Liver (tissue), 9 donors: ENCODE data around the gene TGM4. TPM values are rescaled to one million over a fixed set of nuclear protein-coding genes. Genes with fewer than 3 reads are reported as not detected.

Experiments used
- DNase-seq: peaks from one replicate; pipeline ENCODE4 v3.0.0-alpha.2; 2017; ENCODE audit warnings: low spot score
- H3K27ac ChIP-seq, 2 donors: one replicate each; pipeline ENCODE4 v1.7.0; 2013; ENCODE audit warnings: inconsistent platforms in 2 of 2, low read length in 2 of 2, control low read depth in 1 of 2, low read depth in 1 of 2, mild to moderate bottlenecking in 1 of 2
- H3K27me3 ChIP-seq, 4 donors: one replicate each; pipeline versions ENCODE4 v1.6.1 to v1.7.0; 2013; ENCODE audit warnings: low read length in 3 of 4, inconsistent platforms in 1 of 4, mild to moderate bottlenecking in 1 of 4, moderate library complexity in 1 of 4; ENCODE audit not compliant: control insufficient read depth in 4 of 4, insufficient read depth in 4 of 4
- H3K36me3 ChIP-seq, 4 donors: one replicate each; pipeline versions ENCODE4 v1.6.1 to v1.7.0; 2013; ENCODE audit warnings: low read length in 3 of 4, mild to moderate bottlenecking in 3 of 4, low read depth in 1 of 4, moderate library complexity in 1 of 4; ENCODE audit not compliant: control insufficient read depth in 4 of 4, insufficient read depth in 3 of 4
- H3K4me1 ChIP-seq, 4 donors: one replicate each; pipeline versions ENCODE4 v1.6.1 to v1.7.0; 2013; ENCODE audit warnings: low read length in 3 of 4, mild to moderate bottlenecking in 3 of 4, moderate library complexity in 1 of 4; ENCODE audit not compliant: control insufficient read depth in 4 of 4, insufficient read depth in 4 of 4
- H3K4me3 ChIP-seq, 3 donors: one replicate each; pipeline versions ENCODE4 v1.6.1 to v1.7.0; 2013; ENCODE audit warnings: low read length in 3 of 3, control low read depth in 1 of 3, low read depth in 1 of 3, mild to moderate bottlenecking in 1 of 3
- H3K9ac ChIP-seq, 2 donors: one replicate each; pipeline ENCODE4 v1.7.0; 2013; ENCODE audit warnings: low read length in 2 of 2, mild to moderate bottlenecking in 2 of 2, moderate library complexity in 2 of 2, control low read depth in 1 of 2, low read depth in 1 of 2
- H3K9me3 ChIP-seq, 4 donors: one replicate each; pipeline versions ENCODE4 v1.6.1 to v1.7.0; 2013; ENCODE audit warnings: low read length in 3 of 4; ENCODE audit not compliant: control insufficient read depth in 4 of 4
- ATF3 ChIP-seq: IDR thresholded peaks from 2 replicates; pipeline ENCODE4 v1.6.1; 2016; ENCODE audit warnings: antibody characterized with exemption
- CTCF ChIP-seq: fragments of 150-350 bp; IDR thresholded peaks from 2 replicates; pipeline ENCODE4 v1.5.1; 2017; ENCODE audit warnings: improper control_type of control experiment, low read depth, low read length; ENCODE audit not compliant: missing input control
- EGR1 ChIP-seq, 2 donors: IDR thresholded peaks; 2 replicates each; pipeline ENCODE4 v1.6.1; 2016 to 2018; ENCODE audit warnings: antibody characterized with exemption in 2 of 2, low read depth in 2 of 2
- FOXA1 ChIP-seq: IDR thresholded peaks from 2 replicates; pipeline ENCODE4 v1.6.1; 2016; ENCODE audit warnings: antibody characterized with exemption
- FOXA2 ChIP-seq: IDR thresholded peaks from 2 replicates; pipeline ENCODE4 v1.6.1; 2016; ENCODE audit warnings: antibody characterized with exemption
- GABPA ChIP-seq, 2 donors: IDR thresholded peaks in 1 of 2; conservative IDR thresholded peaks in 1 of 2; 2 replicates each; pipeline ENCODE4 v1.6.1; 2016; ENCODE audit warnings: antibody characterized with exemption in 2 of 2, mild to moderate bottlenecking in 1 of 2, moderate library complexity in 1 of 2
- HNF4A ChIP-seq, 2 donors: conservative IDR thresholded peaks; 2 replicates each; pipeline ENCODE4 v1.6.1; 2016; ENCODE audit warnings: antibody characterized with exemption in 2 of 2, mild to moderate bottlenecking in 2 of 2
- JUND ChIP-seq, 2 donors: IDR thresholded peaks; 2 replicates each; pipeline ENCODE4 v1.6.1; 2016; ENCODE audit warnings: antibody characterized with exemption in 2 of 2
- MAX ChIP-seq: IDR thresholded peaks from 2 replicates; pipeline ENCODE4 v1.6.1; 2016; ENCODE audit warnings: antibody characterized with exemption
- NR2F2 ChIP-seq: IDR thresholded peaks from 2 replicates; pipeline ENCODE4 v1.6.1; 2016; ENCODE audit warnings: antibody characterized with exemption
- RAD21 ChIP-seq, 2 donors: IDR thresholded peaks; 2 replicates each; pipeline ENCODE4 v1.6.1; 2016; ENCODE audit warnings: antibody characterized with exemption in 2 of 2, mild to moderate bottlenecking in 2 of 2
- RXRA ChIP-seq, 2 donors: IDR thresholded peaks; 2 replicates each; pipeline ENCODE4 v1.6.1; 2017 to 2018; ENCODE audit warnings: antibody characterized with exemption in 2 of 2, mild to moderate bottlenecking in 1 of 2
- SP1 ChIP-seq: IDR thresholded peaks from 2 replicates; pipeline ENCODE4 v1.6.1; 2018; ENCODE audit warnings: antibody characterized with exemption, mild to moderate bottlenecking
- TAF1 ChIP-seq: conservative IDR thresholded peaks from 2 replicates; pipeline ENCODE4 v1.6.1; 2016; ENCODE audit warnings: antibody characterized with exemption, mild to moderate bottlenecking
- YY1 ChIP-seq: IDR thresholded peaks from 2 replicates; pipeline ENCODE4 v1.6.1; 2016; ENCODE audit warnings: antibody characterized with exemption, mild to moderate bottlenecking
- ZBTB33 ChIP-seq: IDR thresholded peaks from 2 replicates; pipeline ENCODE4 v1.6.1; 2016; ENCODE audit warnings: antibody characterized with exemption
- WGBS: extraction: QIAGEN DNeasy Blood & Tissue Kit; methylation state at CpG from one replicate; pipeline ENCODE4 v1.1.7; 2013; 5-methylcytosine and 5-hydroxymethylcytosine counted together
- polyA plus RNA-seq, 2 donors: library from polyadenylated mRNA; stranded (reverse) in 1 of 2; unstranded in 1 of 2; fragments of 200-250 nt in 1 of 2; fragments of >200 nt in 1 of 2; fragmentation: Nextera tagmentation in 1 of 2; extraction: Ambion mirVana in 1 of 2; gene quantifications; one replicate each; pipeline versions ENCODE4 v1.2.1 to v1.2.3, GENCODE V29; 2013 to 2015
- total RNA-seq, 2 donors: library from RNA; depleted of rRNA; stranded (reverse); fragments of >200 nt; gene quantifications; one replicate each; pipeline ENCODE4 v1.2.3, GENCODE V29; 2014
- donor health status: healthy.
- donor health status: healthy.
- donor health status: healthy.
- donor health status: healthy.
- donor health status: healthy.

The TGM4 gene
- total and polyA plus RNA-seq, 4 donors, result not detected

GRCh38 chr3:44907612-44908011 is 33.2 kb downstream of the TGM4 start:
- Histone ChIP-seq H3K4me1 (no peaks in the 10 kb centered on the region), H3K36me3 (no peaks in the 10 kb centered on the region), H3K27ac (no peak overlapping the region), H3K27me3 (peaks cover 0 to 2% (median 0%) of the 10 kb centered on the region in 4 donors), H3K9me3 (peaks cover 0 to 10% (median 3%) of the 10 kb centered on the region in 4 donors), H3K9ac (no peak overlapping the region), H3K4me3 (no peak overlapping the region)
- 80% methylated on average over 4 of the region's 4 CpGs for WGBS
- TF ChIP-seq CTCF (no peak), JUND (IDR thresholded peaks at IDR 0.05) (no peak), TAF1 (no peak), GABPA (IDR thresholded peaks at IDR 0.05 in 1 of 2, conservative IDR thresholded peaks at IDR 0.05 in 1 of 2) (no peak), FOXA2 (no peak), ATF3 (no peak), HNF4A (conservative IDR thresholded peaks at IDR 0.05) (no peak), MAX (no peak)
- DNase-seq, result no peak

GRCh38 chr3:44909063-44909462 is 34.7 kb downstream of the TGM4 start:
- no peak for TF ChIP-seq FOXA1
- H3K27me3 ChIP-seq, result peaks cover 0 to 2% (median 0%) of the 10 kb centered on the region in 4 donors
- peaks cover 0 to 10% (median 3%) of the 10 kb centered on the region in 4 donors for H3K9me3 ChIP-seq
- no peaks in the 10 kb centered on the region for H3K36me3 ChIP-seq
- no peak overlapping the region for H3K27ac ChIP-seq
- no peak overlapping the region for H3K4me3 ChIP-seq
- no peak overlapping the region for H3K9ac ChIP-seq
- 46% methylated on average over 2 of the region's 2 CpGs for WGBS
- no peak for DNase-seq
- H3K4me1 ChIP-seq, result no peaks in the 10 kb centered on the region

- Histone ChIP-seq H3K27ac (no peak overlapping the region), H3K4me1 (no peaks in the 10 kb centered on the region), H3K27me3 (peaks cover 0 to 2% (median 0%) of the 10 kb centered on the region in 4 donors), H3K36me3 (no peaks in the 10 kb centered on the region), H3K9me3 (peaks cover 0 to 10% (median 3%) of the 10 kb centered on the region in 4 donors), H3K9ac (no peak overlapping the region), H3K4me3 (no peak overlapping the region)
- 92% methylated on average over 3 of the region's 3 CpGs for WGBS
- no peak for DNase-seq
- TF ChIP-seq NR2F2 (no peak), ZBTB33 (no peak), RXRA (IDR thresholded peaks at IDR 0.05) (no peak), SP1 (no peak), HNF4A (conservative IDR thresholded peaks at IDR 0.05) (no peak), RAD21 (IDR thresholded peaks at IDR 0.05) (no peak), EGR1 (IDR thresholded peaks at IDR 0.05; ENCODE audit: low read depth in 2 of 2) (no peak), YY1 (no peak), TAF1 (no peak), GABPA (IDR thresholded peaks at IDR 0.05 in 1 of 2, conservative IDR thresholded peaks at IDR 0.05 in 1 of 2) (no peak), CTCF (no peak)
These were observed 36.3 kb downstream of the TGM4 start for GRCh38 chr3:44910693-44911092.
